Measurements from ENCODE around the gene GANC. TPM values are rescaled to one million over a fixed set of nuclear protein-coding genes. Genes with fewer than 3 reads are reported as not detected.

The GANC gene
- total RNA-seq, 1 experiment from 2014 or later: 12.6 TPM

GRCh38 chr15:42353061-42353460 is 80.1 kb downstream of the GANC start:
- Histone ChIP-seq H3K27me3 (replicated peaks; ENCODE audit: control insufficient read depth, insufficient read depth, low read length) (no peaks in the 10 kb centered on the region), H3K36me3 (ENCODE audit: control insufficient read depth, insufficient read depth, low read length) (no peaks in the 10 kb centered on the region), H3K9me3 (no peaks in the 10 kb centered on the region), H3K4me3 (ENCODE audit: low read depth, low read length) (no peak overlapping the region), H3K4me1 (no peaks in the 10 kb centered on the region)
- Mint-ChIP-seq H3K27me3 (ENCODE audit: insufficient read depth, unreplicated experiment) (no peaks in the 10 kb centered on the region), H3K36me3 (ENCODE audit: insufficient read depth, unreplicated experiment) (no peaks in the 10 kb centered on the region), H3K9me3 (ENCODE audit: unreplicated experiment) (no peaks in the 10 kb centered on the region), H3K27ac (ENCODE audit: unreplicated experiment) (no peak overlapping the region), H3K4me1 (ENCODE audit: low read depth, unreplicated experiment) (no peaks in the 10 kb centered on the region), H3K4me3 (ENCODE audit: unreplicated experiment) (no peak overlapping the region)
- ChIA-PET POLR2A (no interaction called here), CTCF (no interaction called here)
- no peak for TF ChIP-seq CTCF (IDR thresholded peaks at IDR 0.05; ENCODE audit: insufficient read depth in 1 of 2, low read depth in 1 of 2, low read length in 1 of 2, severe bottlenecking in 1 of 2, unreplicated experiment in 1 of 2)
- intact Hi-C loops (cut with micrococcal nuclease; ENCODE audit: unreplicated experiment): no loop called here
- BruUV-seq (replicated peaks): no TSS peak
- DNase-seq: no peak

- no peaks in the 10 kb centered on the region for H3K36me3 Mint-ChIP-seq (ENCODE audit: insufficient read depth, unreplicated experiment)
- intact Hi-C loops (cut with micrococcal nuclease; ENCODE audit: unreplicated experiment): no loop called here
- H3K36me3 ChIP-seq (ENCODE audit: control insufficient read depth, insufficient read depth, low read length): no peaks in the 10 kb centered on the region
- H3K9me3 Mint-ChIP-seq (ENCODE audit: unreplicated experiment): no peaks in the 10 kb centered on the region
- no peak for DNase-seq
- H3K27ac Mint-ChIP-seq (ENCODE audit: unreplicated experiment): no peak overlapping the region
- ChIA-PET POLR2A (no interaction called here), CTCF (no interaction called here)
- no peak overlapping the region for H3K4me3 ChIP-seq (ENCODE audit: low read depth, low read length)
- H3K4me1 Mint-ChIP-seq (ENCODE audit: low read depth, unreplicated experiment): no peaks in the 10 kb centered on the region
- H3K9me3 ChIP-seq: no peaks in the 10 kb centered on the region
- no peak overlapping the region for H3K4me3 Mint-ChIP-seq (ENCODE audit: unreplicated experiment)
- no peaks in the 10 kb centered on the region for H3K4me1 ChIP-seq
- H3K27me3 Mint-ChIP-seq (ENCODE audit: insufficient read depth, unreplicated experiment): peaks cover 2% of the 10 kb centered on the region
- BruUV-seq (replicated peaks): no TSS peak
- no peaks in the 10 kb centered on the region for H3K27me3 ChIP-seq (replicated peaks; ENCODE audit: control insufficient read depth, insufficient read depth, low read length)
- TF ChIP-seq CTCF (IDR thresholded peaks at IDR 0.05; ENCODE audit: insufficient read depth in 1 of 2, low read depth in 1 of 2, low read length in 1 of 2, severe bottlenecking in 1 of 2, unreplicated experiment in 1 of 2): no peak
Observed at GRCh38 chr15:42354824-42355223, 81.8 kb downstream of the GANC start.

- H3K36me3 Mint-ChIP-seq (ENCODE audit: insufficient read depth, unreplicated experiment): no peaks in the 10 kb centered on the region
- intact Hi-C loops (cut with micrococcal nuclease; ENCODE audit: unreplicated experiment): no loop called here
- no peaks in the 10 kb centered on the region for H3K4me1 Mint-ChIP-seq (ENCODE audit: low read depth, unreplicated experiment)
- no peaks in the 10 kb centered on the region for H3K27me3 ChIP-seq (replicated peaks; ENCODE audit: control insufficient read depth, insufficient read depth, low read length)
- H3K9me3 Mint-ChIP-seq (ENCODE audit: unreplicated experiment): no peaks in the 10 kb centered on the region
- ChIA-PET POLR2A (no interaction called here), CTCF (no interaction called here)
- no TSS peak for BruUV-seq (replicated peaks)
- DNase-seq: no peak
- no peak overlapping the region for H3K27ac Mint-ChIP-seq (ENCODE audit: unreplicated experiment)
- H3K36me3 ChIP-seq (ENCODE audit: control insufficient read depth, insufficient read depth, low read length): no peaks in the 10 kb centered on the region
- no peak overlapping the region for H3K4me3 Mint-ChIP-seq (ENCODE audit: unreplicated experiment)
- H3K27me3 Mint-ChIP-seq (ENCODE audit: insufficient read depth, unreplicated experiment): peaks cover 2% of the 10 kb centered on the region
- no peaks in the 10 kb centered on the region for H3K4me1 ChIP-seq
- TF ChIP-seq CTCF (IDR thresholded peaks at IDR 0.05; ENCODE audit: insufficient read depth in 1 of 2, low read depth in 1 of 2, low read length in 1 of 2, severe bottlenecking in 1 of 2, unreplicated experiment in 1 of 2): no peak
- no peak overlapping the region for H3K4me3 ChIP-seq (ENCODE audit: low read depth, low read length)
- no peaks in the 10 kb centered on the region for H3K9me3 ChIP-seq
Observed at GRCh38 chr15:42355291-42355690, 82.3 kb downstream of the GANC start.
